AG09309 (cell line): ENCODE measurements around the gene FAM168A.

Experiments used
- DNase-seq: peaks from one replicate; pipeline ENCODE4 v3.0.0-alpha.2; 2010; ENCODE audit warnings: low read depth
- H3K4me3 ChIP-seq: 2 replicates; pipeline ENCODE4 v1.5.1; 2011; ENCODE audit warnings: mild to moderate bottlenecking, low read depth, low read length, moderate library complexity; ENCODE audit not compliant: control insufficient read depth
- CTCF ChIP-seq: IDR thresholded peaks from 2 replicates; pipeline ENCODE4 v1.5.1; 2011; ENCODE audit warnings: mild to moderate bottlenecking, low read depth, low read length, inconsistent platforms; ENCODE audit not compliant: insufficient read depth, control insufficient read depth; ENCODE audit errors: missing control alignments

Gene FAM168A

DNA sequence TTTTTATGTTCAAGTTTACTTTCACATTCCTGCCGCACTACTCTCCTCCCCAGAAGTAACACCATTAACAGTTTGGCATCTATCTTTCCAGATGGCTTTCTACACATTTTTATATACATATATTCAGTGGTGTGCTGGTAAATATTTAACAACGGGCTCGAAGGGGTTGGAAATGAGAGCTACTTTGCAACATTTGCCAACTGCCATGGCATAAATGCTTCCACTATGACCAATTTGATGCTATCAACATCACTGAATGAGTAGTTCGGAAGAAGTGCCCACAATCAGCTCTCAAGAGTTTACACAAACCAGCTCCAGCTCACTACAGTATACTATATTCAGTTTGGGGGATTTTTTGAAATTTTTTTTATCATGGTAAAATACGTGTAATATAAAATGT is 166.5 kb downstream of the FAM168A start:
- no peak for TF ChIP-seq CTCF
- no peak for DNase-seq
- H3K4me3 ChIP-seq: no peak overlapping the region

DNA sequence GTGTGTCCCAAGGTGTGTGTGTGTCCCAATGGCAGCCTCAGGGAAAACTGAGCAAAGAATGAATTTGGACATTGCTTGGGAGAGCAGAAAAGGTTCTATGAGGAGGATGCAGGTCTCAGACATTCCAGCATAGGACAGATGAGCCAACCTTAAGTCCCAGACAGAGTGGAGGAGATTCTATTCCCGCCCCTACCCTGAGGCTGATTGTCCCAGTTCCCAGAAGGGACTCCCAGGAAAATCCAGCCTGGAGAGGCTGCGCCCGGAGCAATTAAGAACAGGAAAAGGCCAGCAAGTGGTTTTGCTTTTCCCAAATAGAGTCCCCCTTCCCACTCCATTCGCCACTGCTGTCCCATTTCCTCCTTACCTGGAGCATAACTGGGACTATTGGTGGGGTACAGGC is 167.6 kb downstream of the FAM168A start:
- no peak for DNase-seq
- no peak overlapping the region for H3K4me3 ChIP-seq
- TF ChIP-seq CTCF: no peak

DNA sequence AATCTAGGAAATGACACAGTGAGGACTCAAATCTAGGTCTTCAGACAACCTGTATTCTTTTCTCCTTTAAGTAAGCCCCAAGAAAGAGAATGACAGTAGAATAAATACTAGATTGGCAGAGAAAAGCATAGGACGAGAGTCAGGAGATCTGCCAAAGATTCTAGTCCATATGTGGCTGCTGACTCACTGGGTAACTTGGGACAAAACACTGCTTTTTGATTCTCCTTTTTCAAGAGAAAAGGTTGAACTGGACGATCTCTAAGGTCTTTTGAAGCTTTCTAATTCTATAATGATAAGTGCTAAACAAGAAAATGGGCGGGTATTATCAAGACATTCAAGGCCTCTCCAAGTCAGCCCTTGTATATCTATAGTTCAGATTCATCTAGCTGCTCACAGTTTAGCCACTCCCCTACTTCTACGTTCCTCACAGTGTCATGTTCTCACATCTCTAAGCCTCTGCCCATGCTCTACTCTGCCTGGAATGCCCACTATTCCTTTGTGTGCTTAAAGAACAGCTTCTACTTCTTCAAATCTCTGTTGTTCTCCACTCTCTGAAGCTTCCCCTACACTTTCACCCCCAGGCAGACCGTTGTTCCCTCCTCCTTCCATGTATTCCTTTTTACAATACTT is 168.7 kb downstream of the FAM168A start:
- no peak overlapping the region for H3K4me3 ChIP-seq
- no peak for DNase-seq

GRCh38 chr11:73428699-73429098 is 169.2 kb downstream of the FAM168A start:
- DNase-seq: no peak
- no peak overlapping the region for H3K4me3 ChIP-seq
- TF ChIP-seq CTCF: no peak

More for the DNA sequence above, 168.7 kb downstream of the FAM168A start:
- no peak for TF ChIP-seq CTCF

DNA sequence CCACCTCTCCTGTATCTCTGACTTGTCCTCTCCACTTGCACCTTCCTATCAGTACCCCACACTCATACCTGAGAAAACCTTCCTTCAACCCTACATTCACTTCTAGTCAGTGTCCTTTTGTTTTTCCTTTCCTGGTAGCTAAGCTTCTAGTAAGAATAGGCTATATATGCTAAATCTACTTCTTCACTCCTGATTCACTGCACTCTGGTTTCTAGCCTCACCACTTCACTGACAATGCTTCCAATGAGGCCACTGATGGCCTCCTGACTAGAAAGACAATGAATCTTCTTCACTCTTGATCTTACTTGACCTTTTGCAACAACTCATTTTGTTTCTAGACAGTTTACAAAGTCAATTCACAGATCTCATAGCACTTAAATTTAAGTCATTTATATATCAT is 169.7 kb downstream of the FAM168A start:
- H3K4me3 ChIP-seq: no peak overlapping the region
- TF ChIP-seq CTCF: no peak
- DNase-seq: no peak

- no peak for TF ChIP-seq CTCF
- peak; percentile 33 for DNase-seq
- no peak overlapping the region for H3K4me3 ChIP-seq
Observed at GRCh38 chr11:73426219-73426850, 171.6 kb downstream of the FAM168A start.
